DMS 273 treated with DMSO at 0.1 percent for 48 hours (cell line): ENCODE data around the gene SEC62.

Source experiments
- DNase-seq: peaks from one replicate; lab custom pipeline; 2025; lab: John Stamatoyannopoulos, UW

Gene SEC62, protein sequence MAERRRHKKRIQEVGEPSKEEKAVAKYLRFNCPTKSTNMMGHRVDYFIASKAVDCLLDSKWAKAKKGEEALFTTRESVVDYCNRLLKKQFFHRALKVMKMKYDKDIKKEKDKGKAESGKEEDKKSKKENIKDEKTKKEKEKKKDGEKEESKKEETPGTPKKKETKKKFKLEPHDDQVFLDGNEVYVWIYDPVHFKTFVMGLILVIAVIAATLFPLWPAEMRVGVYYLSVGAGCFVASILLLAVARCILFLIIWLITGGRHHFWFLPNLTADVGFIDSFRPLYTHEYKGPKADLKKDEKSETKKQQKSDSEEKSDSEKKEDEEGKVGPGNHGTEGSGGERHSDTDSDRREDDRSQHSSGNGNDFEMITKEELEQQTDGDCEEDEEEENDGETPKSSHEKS

DNA sequence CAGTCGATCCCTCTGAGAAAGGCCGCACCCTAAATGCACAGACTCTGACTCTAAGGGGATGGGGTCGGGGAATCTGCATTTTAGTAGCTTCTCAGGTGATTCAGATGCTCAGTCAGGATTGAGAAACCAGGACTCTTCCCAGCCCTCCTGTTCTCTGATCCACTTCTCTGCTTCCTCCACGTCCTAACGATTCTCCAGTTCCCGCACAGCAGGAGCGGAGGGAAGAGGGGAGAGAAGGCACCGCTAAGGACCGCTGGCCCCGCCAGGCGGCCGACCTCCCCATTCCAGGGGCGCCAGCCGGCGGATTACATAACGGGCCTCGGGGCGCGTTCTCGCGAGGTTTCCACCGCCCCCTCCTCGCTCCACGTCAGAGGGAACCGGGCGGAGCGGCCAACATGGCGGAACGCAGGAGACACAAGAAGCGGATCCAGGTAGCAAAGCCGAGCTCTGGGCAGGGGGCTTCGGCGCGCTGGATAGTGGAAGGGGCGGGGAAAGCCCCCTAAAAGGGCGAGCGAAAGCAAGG lies at the start of gene SEC62:
Gene SEC62, plus strand, starts transcription at position 380 of the 523 bp plus-strand sequence. Its CDS starts 16 bp downstream, at position 396.
- peak; percentile 84 for DNase-seq

- peak; percentile 34 for DNase-seq
Measured at GRCh38 chr3:169923189-169923588, 43.4 kb upstream of the SEC62 start.

- DNase-seq: no peak
Measured at GRCh38 chr3:169923831-169924230, 42.8 kb upstream of the SEC62 start.

GRCh38 chr3:169929830-169930519 lies 36.6 kb upstream of the SEC62 start:
- DNase-seq: no peak

DNA sequence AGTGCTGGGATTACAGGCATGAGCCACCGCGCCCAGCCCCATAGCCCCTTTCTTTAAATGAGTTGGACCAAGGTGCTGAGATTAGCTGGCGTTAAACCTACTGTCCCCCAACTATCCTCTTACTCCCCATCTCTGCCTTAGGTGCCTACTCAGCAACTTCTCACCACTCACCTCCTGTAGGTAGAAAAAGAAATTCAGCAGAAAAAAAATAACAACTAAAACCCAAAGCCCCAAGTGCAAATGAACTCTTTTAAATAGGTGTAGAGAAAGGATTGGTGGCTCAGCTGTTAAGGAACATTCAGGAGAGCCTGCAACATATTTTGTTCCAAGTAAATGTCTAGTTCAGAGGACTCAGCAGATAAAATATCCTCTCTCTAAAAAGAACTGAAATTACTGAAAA lies 35.8 kb upstream of the SEC62 start:
- no peak for DNase-seq

- DNase-seq: no peak
Measured at GRCh38 chr3:169931747-169932520, 34.7 kb upstream of the SEC62 start.

DNA sequence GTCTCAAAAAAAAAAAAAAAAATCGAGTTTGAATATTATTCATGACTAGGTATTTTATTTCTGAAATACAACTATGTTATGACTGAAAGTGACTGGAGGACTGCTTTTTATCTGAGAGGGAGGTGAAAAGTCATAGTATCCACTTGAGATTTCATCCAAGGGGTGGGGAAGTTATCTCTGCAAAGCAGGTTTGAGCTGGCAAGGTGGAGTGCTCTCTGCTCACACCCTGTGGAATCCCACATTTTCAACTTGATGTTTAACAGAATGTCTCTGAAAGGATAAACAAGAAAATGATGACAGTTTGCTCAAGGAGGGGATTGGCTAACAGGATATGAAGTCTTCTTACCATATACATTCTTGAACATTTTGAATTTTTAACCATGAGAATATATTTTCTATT lies 27.3 kb upstream of the SEC62 start:
- DNase-seq: no peak

DNA sequence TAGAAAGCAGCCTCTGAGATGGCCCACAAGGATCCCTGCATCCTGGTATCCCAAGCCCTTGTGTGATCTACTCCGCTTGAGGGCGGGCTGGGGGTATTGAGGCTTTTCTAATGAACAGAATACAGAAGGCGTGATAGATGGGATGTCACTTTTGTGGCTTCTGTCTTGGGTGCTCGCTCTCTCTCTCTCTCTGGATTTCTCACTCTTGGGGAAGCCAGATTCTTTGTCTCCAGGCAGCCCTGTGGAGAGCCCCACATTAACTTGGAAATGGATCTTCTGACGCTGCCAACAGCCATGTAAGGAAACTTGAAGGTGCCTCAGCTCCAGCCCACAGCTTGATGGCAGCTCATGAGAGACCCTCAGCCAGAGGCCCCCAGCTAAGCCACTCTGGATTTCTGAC lies 26.9 kb upstream of the SEC62 start:
- DNase-seq: no peak

DNA sequence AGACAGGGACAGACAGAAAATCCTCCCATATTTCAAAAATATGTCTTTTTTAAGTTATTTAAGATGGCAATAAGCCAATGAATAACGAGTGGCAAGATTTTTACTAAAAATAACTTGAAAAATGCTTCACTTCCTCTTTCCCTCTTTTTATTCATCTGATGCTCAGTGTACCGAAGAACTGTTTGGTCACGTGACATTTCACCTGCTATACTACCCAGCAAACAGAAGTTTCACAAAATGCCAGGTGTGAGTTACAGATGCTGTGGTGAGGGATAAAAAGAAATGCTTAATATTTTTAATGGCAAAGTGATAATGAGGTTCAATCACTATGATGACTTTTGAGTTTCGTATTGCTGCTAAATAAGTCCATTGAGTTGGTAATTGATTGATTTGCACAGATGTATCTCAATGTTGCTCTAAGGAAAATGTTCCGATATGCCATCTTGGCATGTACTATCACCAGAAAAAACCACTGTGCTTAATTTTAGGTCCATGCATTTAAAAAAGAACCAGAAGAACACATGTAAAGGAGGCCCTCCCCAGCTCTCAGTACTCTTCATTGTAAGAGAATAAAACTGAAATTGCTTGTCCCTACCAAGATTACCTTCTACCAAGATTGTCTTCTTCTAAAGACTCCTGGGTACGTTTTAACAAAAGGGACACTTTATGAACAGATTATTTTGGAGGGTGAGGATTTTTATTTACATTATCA lies 26.0 kb upstream of the SEC62 start:
- no peak for DNase-seq

DNA sequence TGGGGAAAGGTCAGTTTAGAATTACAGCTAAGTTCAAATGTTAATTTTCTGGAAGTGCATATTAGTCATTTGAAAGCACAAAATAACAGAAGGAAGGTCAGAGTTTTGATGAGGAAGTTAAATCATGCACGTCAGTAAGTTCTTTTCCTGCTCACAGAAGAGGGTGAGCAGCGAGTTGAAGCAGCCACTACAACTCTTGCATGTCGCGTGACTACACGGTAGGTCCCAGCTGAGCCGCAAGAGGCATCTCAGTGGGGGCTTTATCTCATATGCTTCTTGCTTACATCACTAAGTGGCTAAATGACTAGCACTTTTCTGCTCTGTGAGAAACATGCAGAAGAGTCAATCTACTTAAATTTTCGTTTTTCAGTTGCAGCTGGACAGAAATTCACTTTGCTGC lies 21.3 kb upstream of the SEC62 start:
- no peak for DNase-seq

DNA sequence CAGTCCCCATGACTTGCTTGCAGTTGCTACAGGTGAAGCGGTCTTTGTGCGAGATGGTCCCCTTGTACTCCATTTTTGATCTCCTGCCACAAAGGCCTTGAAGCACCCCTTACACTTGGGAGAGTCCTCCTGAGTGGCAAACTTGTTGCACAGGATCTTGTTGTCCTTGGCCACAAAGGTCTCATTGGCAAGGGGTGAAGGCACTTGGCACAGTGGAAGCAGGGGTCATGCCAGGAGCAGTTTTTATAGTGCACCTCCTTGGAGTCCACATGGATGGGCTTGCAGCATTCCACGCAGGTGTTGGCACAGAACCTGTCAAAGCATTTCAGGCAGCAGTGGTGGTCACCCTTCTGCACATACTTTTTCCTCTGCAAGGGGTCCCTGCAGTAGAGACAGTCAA lies 20.3 kb upstream of the SEC62 start:
- no peak for DNase-seq

GRCh38 chr3:169948559-169949448 lies 17.8 kb upstream of the SEC62 start:
- DNase-seq: no peak

- no peak for DNase-seq
Measured at GRCh38 chr3:169952045-169952444, 14.6 kb upstream of the SEC62 start.

DNA sequence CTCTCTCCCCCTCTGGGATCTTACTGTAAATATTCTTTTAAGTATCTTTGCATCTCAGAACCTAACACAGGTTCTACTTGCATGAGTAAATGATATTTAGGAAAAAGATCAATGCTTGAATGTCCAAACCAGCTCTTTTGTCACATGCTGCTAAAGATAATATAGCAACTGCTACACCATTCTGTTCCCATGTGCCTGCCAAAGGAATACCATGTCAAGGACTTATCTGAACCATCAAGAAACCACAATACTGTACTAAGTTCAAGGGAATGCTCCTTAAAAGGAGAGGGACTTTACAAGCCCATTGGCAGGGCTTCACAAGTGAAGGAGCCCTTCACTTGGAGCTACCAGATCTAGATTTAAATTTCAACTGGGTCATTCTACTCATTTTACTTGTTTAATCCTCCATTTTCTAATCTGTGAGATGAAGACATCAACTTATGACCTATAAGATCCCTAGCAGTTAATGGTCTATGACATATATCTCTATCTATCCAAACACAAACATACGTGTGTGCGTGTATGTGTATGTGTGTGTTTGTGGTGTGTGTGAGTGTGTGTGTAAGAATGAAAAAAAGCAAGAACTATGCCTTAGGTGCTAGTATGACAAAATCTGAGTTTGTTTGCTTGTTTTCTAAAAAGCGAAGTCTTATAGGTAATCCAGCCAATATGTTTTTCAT lies 13.0 kb upstream of the SEC62 start:
- DNase-seq: no peak

- DNase-seq: no peak
Measured at GRCh38 chr3:169954142-169954756, 12.4 kb upstream of the SEC62 start.

DNA sequence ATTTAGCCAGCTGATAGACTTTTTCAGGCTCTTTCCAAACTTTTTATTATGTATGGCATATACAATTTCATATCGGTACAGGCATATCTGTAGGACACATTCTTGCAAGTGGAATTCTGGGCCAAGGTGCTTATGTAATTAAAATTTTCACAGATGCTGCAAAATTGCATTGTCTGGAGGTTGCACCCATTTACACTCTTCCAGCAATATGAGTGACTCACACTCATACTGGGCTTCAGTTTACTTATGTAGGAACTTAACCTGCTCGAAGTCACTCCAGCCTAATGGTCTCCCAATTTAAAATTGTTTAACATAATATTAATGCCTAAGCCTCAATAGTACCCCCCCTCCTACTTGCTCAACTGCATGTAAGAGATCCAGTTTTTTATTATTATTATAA lies 11.2 kb upstream of the SEC62 start:
- no peak for DNase-seq

DNA sequence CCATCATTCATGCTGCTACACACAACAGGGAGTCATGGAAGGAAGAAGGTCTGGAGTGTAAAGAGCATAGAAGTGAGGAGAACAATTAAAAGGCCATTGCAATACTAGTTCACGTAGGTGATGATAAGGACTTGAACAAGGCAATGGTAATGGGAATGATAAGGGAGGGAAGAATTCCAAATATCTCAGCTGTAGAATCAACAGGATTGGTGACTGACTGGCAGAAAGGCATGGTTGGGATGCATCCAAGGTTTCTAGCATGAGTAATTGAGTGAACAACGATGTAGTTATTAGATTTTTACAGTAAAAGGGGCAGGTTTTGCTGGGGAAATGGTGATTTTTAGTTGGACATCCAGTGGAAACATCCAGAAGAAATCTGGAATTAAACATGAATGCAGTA lies 2.4 kb upstream of the SEC62 start:
- no peak for DNase-seq

DNA sequence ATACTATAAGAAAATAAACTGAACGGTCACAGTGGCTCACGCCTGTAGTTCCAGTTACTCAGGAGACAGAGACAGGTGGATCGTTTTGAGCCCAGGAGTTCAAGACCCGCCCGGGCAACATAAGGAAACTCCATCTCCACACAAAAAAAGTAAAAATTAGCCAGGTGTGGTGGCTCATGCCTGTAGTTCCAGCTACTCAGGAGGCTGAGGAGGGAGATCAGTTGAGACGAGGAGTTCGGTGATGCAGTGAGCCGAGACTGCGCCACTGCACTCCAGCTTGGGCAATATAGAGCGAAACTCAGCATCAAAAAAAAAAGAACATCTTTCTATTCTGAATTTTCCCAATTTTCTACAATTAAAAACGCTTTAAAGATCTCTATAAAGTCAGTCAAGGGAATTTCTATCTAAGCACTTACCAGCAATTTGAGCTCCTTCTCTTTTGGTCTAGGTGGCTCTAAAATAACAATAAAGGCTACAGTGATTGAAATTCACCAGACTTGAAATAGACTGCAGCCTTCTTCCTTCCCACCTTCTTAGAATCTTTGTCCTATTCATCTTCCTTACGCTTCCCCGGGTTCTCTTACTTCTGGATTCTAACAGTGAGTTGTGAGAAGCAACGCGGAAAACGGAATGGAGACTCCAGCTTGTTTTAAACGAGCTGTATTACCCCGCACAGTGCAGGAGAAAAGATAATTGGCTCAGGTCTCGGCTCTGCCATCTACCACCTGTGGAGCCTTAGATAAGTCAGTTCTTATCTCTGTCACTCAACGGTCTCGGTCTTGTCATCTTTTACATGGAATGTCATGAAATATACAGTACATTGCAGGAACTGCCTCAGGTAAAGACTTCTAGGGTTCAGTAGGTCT lies 812 bp upstream of the SEC62 start:
- DNase-seq: no peak
